MCF 10A (cell line): ENCODE results near the gene FNDC10. TPM values are rescaled to one million over a fixed set of nuclear protein-coding genes. Genes with fewer than 3 reads are reported as not detected.

Experiments used
- BruUV-seq: library from RNA; stranded (reverse); fragments of 400-500 nt; replicated peaks from 2 replicates; lab custom pipeline; 2021; lab: Mats Ljungman, UMichigan
- CTCF ChIA-PET: fragments of 300-600 bp; sonication (Branson Sonifier 250); formaldehyde crosslinking; extraction: SDS; loops from one replicate; lab custom pipeline; 2021; ENCODE audit warnings: antibody characterized with exemption, inconsistent platforms; lab: Yijun Ruan, JAX
- POLR2A ChIA-PET: fragments of 300-600, 350-650 bp; sonication (Branson Sonifier 250); formaldehyde crosslinking; extraction: SDS; loops from one replicate; lab custom pipeline; 2020; ENCODE audit warnings: antibody characterized with exemption, inconsistent platforms; lab: Yijun Ruan, JAX
- DNase-seq: peaks from one replicate; pipeline ENCODE4 v3.0.0-alpha.2; 2018; ENCODE audit not compliant: unreplicated experiment
- H3K27ac Mint-ChIP-seq: one replicate; pipeline ENCODE4 v1.8.0; 2022; ENCODE audit warnings: mild to moderate bottlenecking, low read depth, mixed read lengths; ENCODE audit not compliant: unreplicated experiment
- H3K27me3 Mint-ChIP-seq: one replicate; pipeline ENCODE4 v1.8.0; 2022; ENCODE audit warnings: mixed read lengths; ENCODE audit not compliant: insufficient read depth, unreplicated experiment
- H3K36me3 Mint-ChIP-seq: one replicate; pipeline ENCODE4 v1.8.0; 2022; ENCODE audit warnings: mild to moderate bottlenecking, moderate library complexity, mixed read lengths; ENCODE audit not compliant: insufficient read depth, unreplicated experiment
- H3K4me1 Mint-ChIP-seq: one replicate; pipeline ENCODE4 v1.8.0; 2022; ENCODE audit warnings: mixed read lengths; ENCODE audit not compliant: insufficient read depth, unreplicated experiment
- H3K4me3 Mint-ChIP-seq: one replicate; pipeline ENCODE4 v1.8.0; 2022; ENCODE audit warnings: mild to moderate bottlenecking, moderate library complexity, mixed read lengths; ENCODE audit not compliant: unreplicated experiment
- H3K9me3 Mint-ChIP-seq: one replicate; pipeline ENCODE4 v1.8.0; 2022; ENCODE audit warnings: mixed read lengths; ENCODE audit not compliant: unreplicated experiment
- intact Hi-C: fragments of 100-400 bp; cut with micrococcal nuclease; formaldehyde crosslinking; loops from 2 replicates; pipeline ENCODE4 v1.14.1; 2022
- total RNA-seq: library from RNA; stranded (reverse); gene quantifications from 2 replicates; pipeline ENCODE4 v1.2.3, GENCODE V29; 2022
- TF ChIP-seq, protein P1 (sequence below): fragments of 200-600 bp; IDR thresholded peaks from one replicate; pipeline ENCODE4 v1.8.0; 2022; ENCODE audit warnings: antibody characterized with exemption, mild to moderate bottlenecking; ENCODE audit not compliant: unreplicated experiment

FNDC10 gene
- total RNA-seq, 1 experiment from 2014 or later, result 5.1 TPM

- ChIA-PET POLR2A (interaction anchor here (0.8 to 1.2 kb wide), 2 partner anchors 9 to 58 kb away, joined by 3 to 5 read pairs; no protein-coding TSS in a partner anchor), CTCF (no interaction called here)
- H3K36me3 Mint-ChIP-seq, result peaks cover 55% of the 10 kb centered on the region
- intact Hi-C loops, result no loop called here
- no peak overlapping the region for H3K27ac Mint-ChIP-seq
- H3K4me3 Mint-ChIP-seq, result no peak overlapping the region
- BruUV-seq, result no TSS peak
- H3K27me3 Mint-ChIP-seq, result no peaks in the 10 kb centered on the region
- DNase-seq, result no peak
- H3K9me3 Mint-ChIP-seq, result no peaks in the 10 kb centered on the region
- peaks cover 8% of the 10 kb centered on the region for H3K4me1 Mint-ChIP-seq
- TF ChIP-seq, protein P1, sequence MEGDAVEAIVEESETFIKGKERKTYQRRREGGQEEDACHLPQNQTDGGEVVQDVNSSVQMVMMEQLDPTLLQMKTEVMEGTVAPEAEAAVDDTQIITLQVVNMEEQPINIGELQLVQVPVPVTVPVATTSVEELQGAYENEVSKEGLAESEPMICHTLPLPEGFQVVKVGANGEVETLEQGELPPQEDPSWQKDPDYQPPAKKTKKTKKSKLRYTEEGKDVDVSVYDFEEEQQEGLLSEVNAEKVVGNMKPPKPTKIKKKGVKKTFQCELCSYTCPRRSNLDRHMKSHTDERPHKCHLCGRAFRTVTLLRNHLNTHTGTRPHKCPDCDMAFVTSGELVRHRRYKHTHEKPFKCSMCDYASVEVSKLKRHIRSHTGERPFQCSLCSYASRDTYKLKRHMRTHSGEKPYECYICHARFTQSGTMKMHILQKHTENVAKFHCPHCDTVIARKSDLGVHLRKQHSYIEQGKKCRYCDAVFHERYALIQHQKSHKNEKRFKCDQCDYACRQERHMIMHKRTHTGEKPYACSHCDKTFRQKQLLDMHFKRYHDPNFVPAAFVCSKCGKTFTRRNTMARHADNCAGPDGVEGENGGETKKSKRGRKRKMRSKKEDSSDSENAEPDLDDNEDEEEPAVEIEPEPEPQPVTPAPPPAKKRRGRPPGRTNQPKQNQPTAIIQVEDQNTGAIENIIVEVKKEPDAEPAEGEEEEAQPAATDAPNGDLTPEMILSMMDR, result no peak
Measured at GRCh38 chr1:1556505-1556904, 43.4 kb downstream of the FNDC10 start.

DNA sequence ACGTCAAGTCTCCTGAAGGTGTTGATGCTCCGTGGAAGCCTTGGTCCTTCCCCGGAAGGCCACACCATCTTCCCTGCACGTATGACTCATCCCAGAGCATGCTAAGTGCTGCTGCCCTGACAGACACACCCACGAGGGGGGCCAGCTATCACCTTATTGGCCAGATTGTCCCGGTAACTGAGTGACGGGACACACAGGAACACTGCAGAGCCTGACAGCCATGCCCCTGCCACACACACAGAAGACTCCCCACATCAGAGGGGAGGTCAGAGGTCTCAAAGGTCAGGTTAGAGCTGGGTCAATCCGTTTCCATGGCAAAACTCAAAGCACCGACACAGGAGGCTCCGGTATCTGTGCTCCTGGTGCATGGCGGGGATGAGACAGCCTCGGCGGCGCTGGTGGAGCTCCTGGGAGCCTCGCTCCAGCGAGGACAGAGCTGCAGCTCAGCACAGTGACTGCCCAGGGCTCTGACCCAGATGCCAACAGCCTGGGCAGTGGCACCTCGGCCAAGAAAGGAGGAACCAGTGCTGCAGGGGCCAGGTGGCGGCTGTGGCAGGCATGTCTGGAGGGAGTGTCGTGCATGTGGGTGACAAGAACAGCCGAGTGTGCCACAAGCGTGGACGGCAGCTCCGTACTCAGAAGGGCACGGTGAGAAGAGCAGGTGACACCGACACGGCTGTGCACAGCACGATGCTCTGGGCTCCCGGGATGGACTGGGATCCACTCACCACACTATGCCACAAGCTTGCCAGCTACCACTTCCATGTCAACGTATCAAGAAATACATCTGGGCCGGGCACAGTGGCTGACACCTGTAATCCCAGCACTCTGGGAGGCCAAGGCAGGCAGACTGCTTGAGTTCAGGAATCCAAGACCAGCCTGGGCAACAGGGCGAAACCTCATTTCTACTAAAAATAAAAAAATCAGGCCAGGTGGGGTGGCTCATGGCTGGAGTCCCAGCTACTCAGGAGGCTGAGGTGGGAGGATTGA lies 44.7 kb downstream of the FNDC10 start:
- ChIA-PET CTCF (interaction anchor here (0.7 kb wide), 1 partner anchor 32 kb away, joined by 4 read pairs; no protein-coding TSS in a partner anchor), POLR2A (interaction anchor here (0.6 kb wide), 1 partner anchor 179 kb away, joined by 3 read pairs; no protein-coding TSS in a partner anchor)
- TF ChIP-seq, protein P1, result no peak
- no peaks in the 10 kb centered on the region for H3K9me3 Mint-ChIP-seq
- intact Hi-C loops, result no loop called here
- no peak overlapping the region for H3K27ac Mint-ChIP-seq
- BruUV-seq, result no TSS peak
- H3K4me3 Mint-ChIP-seq, result no peak overlapping the region
- DNase-seq, result peak; percentile 71
- peaks cover 8% of the 10 kb centered on the region for H3K4me1 Mint-ChIP-seq
- H3K27me3 Mint-ChIP-seq, result no peaks in the 10 kb centered on the region
- H3K36me3 Mint-ChIP-seq, result peaks cover 51% of the 10 kb centered on the region

GRCh38 chr1:1554550-1554925 lies 45.4 kb downstream of the FNDC10 start:
- Mint-ChIP-seq H3K4me3 (no peak overlapping the region), H3K27ac (no peak overlapping the region)
- POLR2A ChIA-PET, result no interaction called here

More at GRCh38 chr1:1554550-1554925, 45.4 kb downstream of the FNDC10 start:
- BruUV-seq, result no TSS peak
- Mint-ChIP-seq H3K27me3 (no peaks in the 10 kb centered on the region), H3K36me3 (peaks cover 45% of the 10 kb centered on the region), H3K4me1 (peaks cover 8% of the 10 kb centered on the region), H3K9me3 (no peaks in the 10 kb centered on the region)
- TF ChIP-seq, protein P1, result no peak
- no peak for DNase-seq
- CTCF ChIA-PET, result interaction anchor here (0.7 kb wide), 1 partner anchor 31 kb away, joined by 4 read pairs; no protein-coding TSS in a partner anchor
- intact Hi-C loops, result no loop called here
